Cardiac fibroblast (primary cell): Measurements from ENCODE around the gene CXCR5.

Experiments used
- DNase-seq, 2 donors: peaks; one replicate each; pipeline versions ENCODE4 v3.0.0 to v3.0.0-alpha.2; 2010; ENCODE audit warnings: low read depth in 2 of 2
- H3K4me3 ChIP-seq, 2 donors: replicated peaks in 1 of 2; 1 replicate in 1 of 2; 2 replicates in 1 of 2; pipeline ENCODE4 v1.5.1; 2011; ENCODE audit warnings: low read depth in 2 of 2, low read length in 2 of 2, mild to moderate bottlenecking in 2 of 2, moderate library complexity in 1 of 2
- CTCF ChIP-seq: IDR thresholded peaks from one replicate; pipeline ENCODE4 v1.5.1; 2011; ENCODE audit warnings: low read depth, mild to moderate bottlenecking, low read length, inconsistent platforms

Gene CXCR5

GRCh38 chr11:118917481-118918127 is 33.9 kb downstream of the CXCR5 start:
- DNase-seq = peak; percentile 94 to 95
- no peak for TF ChIP-seq CTCF
- peak overlapping the region; percentile 22 to 99 for H3K4me3 ChIP-seq

- peak; percentile 92 to 98 for DNase-seq
- H3K4me3 ChIP-seq = peak overlapping the region; percentile 40 to 99
- TF ChIP-seq CTCF = no peak
These were observed 34.5 kb downstream of the CXCR5 start for GRCh38 chr11:118918128-118918685.

GRCh38 chr11:118918686-118919280 is 35.1 kb downstream of the CXCR5 start:
- TF ChIP-seq CTCF = no peak
- peak overlapping the region; percentile 40 to 99 for H3K4me3 ChIP-seq
- peak; percentile 61 to 73 for DNase-seq

GRCh38 chr11:118921121-118921928 is 37.6 kb downstream of the CXCR5 start:
- peak overlapping the region; percentile 99 for H3K4me3 ChIP-seq
- peak; percentile 96 for DNase-seq
- TF ChIP-seq CTCF = no peak

- peak; percentile 82 to 96 for DNase-seq
These were observed 38.4 kb downstream of the CXCR5 start for GRCh38 chr11:118921929-118922744.

More at GRCh38 chr11:118921929-118922744, 38.4 kb downstream of the CXCR5 start:
- TF ChIP-seq CTCF = no peak
- peak overlapping the region; percentile 99 for H3K4me3 ChIP-seq
